CD14-positive monocyte (primary cell): ENCODE results near the gene GNLY. TPM values are rescaled to one million over a fixed set of nuclear protein-coding genes. Genes with fewer than 3 reads are reported as not detected.

Experiments used
- DNase-seq, 3 donors: peaks; one replicate each; pipeline ENCODE4 v3.0.0-alpha.2; 2011 to 2022
- H2AFZ ChIP-seq: 2 replicates; pipeline ENCODE4 v1.6.0; 2012; ENCODE audit warnings: mild to moderate bottlenecking, low read depth, low read length, inconsistent platforms; ENCODE audit not compliant: insufficient read depth, poor library complexity, severe bottlenecking
- H3K27ac ChIP-seq, 2 donors: 1 replicate in 1 of 2; 2 replicates in 1 of 2; pipeline ENCODE4 v1.5.1; 2012 to 2013; ENCODE audit warnings: low read length in 2 of 2, control low read depth in 1 of 2, inconsistent platforms in 1 of 2, low read depth in 1 of 2, mild to moderate bottlenecking in 1 of 2
- H3K27me3 ChIP-seq, 2 donors: one replicate each; pipeline versions ENCODE4 v1.6.0 to v1.6.1; 2011 to 2013; ENCODE audit warnings: low read length in 2 of 2; ENCODE audit not compliant: control insufficient read depth in 2 of 2, insufficient read depth in 2 of 2
- H3K36me3 ChIP-seq, 2 donors: replicated peaks in 1 of 2; 1 replicate in 1 of 2; 2 replicates in 1 of 2; pipeline versions ENCODE4 v1.5.1 to v1.6.1; 2012 to 2013; ENCODE audit warnings: low read length in 2 of 2, control low read depth in 1 of 2, inconsistent platforms in 1 of 2, mild to moderate bottlenecking in 1 of 2; ENCODE audit not compliant: insufficient read depth in 2 of 2, control insufficient read depth in 1 of 2
- H3K4me1 ChIP-seq, 2 donors: 1 replicate in 1 of 2; 2 replicates in 1 of 2; pipeline versions ENCODE4 v1.5.1 to v1.6.1; 2012 to 2013; ENCODE audit warnings: low read length in 2 of 2, control low read depth in 1 of 2, inconsistent platforms in 1 of 2, mild to moderate bottlenecking in 1 of 2, moderate library complexity in 1 of 2; ENCODE audit not compliant: insufficient read depth in 2 of 2, control insufficient read depth in 1 of 2
- H3K4me2 ChIP-seq: replicated peaks from 2 replicates; pipeline ENCODE3; 2012; ENCODE audit warnings: low read length, moderate library complexity, mild to moderate bottlenecking; ENCODE audit not compliant: poor library complexity, severe bottlenecking; ENCODE audit errors: extremely low read depth
- H3K4me3 ChIP-seq, 3 experiments: fragments of 200-600 bp in 1 of 3; sonication (generic) in 1 of 3; replicated peaks in 1 of 3; 1 replicate in 2 of 3; 2 replicates in 1 of 3; pipeline ENCODE4 v1.5.1; 2011 to 2013; ENCODE audit warnings: low read length in 3 of 3, mild to moderate bottlenecking in 3 of 3, control low read depth in 2 of 3, low read depth in 2 of 3, inconsistent platforms in 1 of 3, moderate library complexity in 1 of 3
- H3K79me2 ChIP-seq: 2 replicates; pipeline ENCODE4 v1.6.0; 2012; ENCODE audit warnings: mild to moderate bottlenecking, control low read depth, inconsistent platforms, low read length, moderate library complexity; ENCODE audit not compliant: insufficient read depth
- H3K9ac ChIP-seq: 2 replicates; pipeline ENCODE4 v1.6.0; 2017; ENCODE audit warnings: low read length, mild to moderate bottlenecking; ENCODE audit not compliant: insufficient read depth, poor library complexity, severe bottlenecking
- H3K9me3 ChIP-seq, 2 donors: replicated peaks in 1 of 2; 1 replicate in 1 of 2; 2 replicates in 1 of 2; pipeline versions ENCODE4 v1.5.1 to v1.6.1; 2012 to 2013; ENCODE audit warnings: low read length in 2 of 2, control low read depth in 1 of 2; ENCODE audit not compliant: control insufficient read depth in 1 of 2, insufficient read depth in 1 of 2
- H4K20me1 ChIP-seq: 2 replicates; pipeline ENCODE4 v1.6.0; 2012; ENCODE audit warnings: mild to moderate bottlenecking, low read length, control low read depth, moderate library complexity; ENCODE audit not compliant: insufficient read depth
- H3K27ac Mint-ChIP-seq, 7 donors: one replicate each; pipeline ENCODE4 v1.8.0; 2020; ENCODE audit warnings: mild to moderate bottlenecking in 7 of 7, mixed read lengths in 7 of 7, moderate library complexity in 6 of 7, inconsistent platforms in 2 of 7
- H3K27me3 Mint-ChIP-seq, 3 donors: one replicate each; pipeline ENCODE4 v1.8.0; 2021 to 2022; ENCODE audit warnings: low read depth in 3 of 3, mild to moderate bottlenecking in 3 of 3, mixed read lengths in 3 of 3, moderate library complexity in 3 of 3, inconsistent platforms in 1 of 3
- H3K36me3 Mint-ChIP-seq, 2 donors: one replicate each; pipeline ENCODE4 v1.8.0; 2020; ENCODE audit warnings: mixed read lengths in 2 of 2, inconsistent platforms in 1 of 2, mild to moderate bottlenecking in 1 of 2
- H3K4me1 Mint-ChIP-seq: one replicate; pipeline ENCODE4 v1.8.0; 2020; ENCODE audit warnings: mild to moderate bottlenecking, mixed read lengths
- H3K4me3 Mint-ChIP-seq, 2 donors: one replicate each; pipeline ENCODE4 v1.8.0; 2020; ENCODE audit warnings: mild to moderate bottlenecking in 2 of 2, mixed read lengths in 2 of 2, moderate library complexity in 1 of 2
- H3K9me3 Mint-ChIP-seq, 7 donors: one replicate each; pipeline ENCODE4 v1.8.0; 2020 to 2022; ENCODE audit warnings: mixed read lengths in 7 of 7, mild to moderate bottlenecking in 6 of 7, moderate library complexity in 6 of 7, inconsistent platforms in 2 of 7
- WGBS: methylation state at CpG from one replicate; pipeline ENCODE4 v1.1.5; 2013; ENCODE audit warnings: missing lambda C conversion rate; ENCODE audit not compliant: insufficient coverage; 5-methylcytosine and 5-hydroxymethylcytosine counted together
- intact Hi-C, 2 donors: fragments of 100-400 bp; cut with micrococcal nuclease; formaldehyde crosslinking; loops; one replicate each; pipeline versions ENCODE4 v1.15.0 to v1.15.1; 2023
- polyA plus RNA-seq, 3 donors: library from polyadenylated mRNA; depleted of rRNA in 1 of 3; unstranded in 2 of 3; stranded (reverse) in 1 of 3; fragments of 300-500 nt in 2 of 3; fragments of >200 nt in 1 of 3; fragmentation: Illumina TruSeq in 2 of 3; gene quantifications; 1 replicate in 2 of 3; 2 replicates in 1 of 3; pipeline ENCODE4 v1.2.3, GENCODE V29; 2012 to 2021
- TF ChIP-seq, protein P1 (sequence below): fragments of 200-600 bp; IDR thresholded peaks from one replicate; pipeline ENCODE4 v1.8.0; 2022; ENCODE audit warnings: antibody characterized with exemption, mild to moderate bottlenecking

GNLY gene
- polyA plus RNA-seq, 3 donors, result 4.6 to 13.2 (median 11.1) TPM

DNA sequence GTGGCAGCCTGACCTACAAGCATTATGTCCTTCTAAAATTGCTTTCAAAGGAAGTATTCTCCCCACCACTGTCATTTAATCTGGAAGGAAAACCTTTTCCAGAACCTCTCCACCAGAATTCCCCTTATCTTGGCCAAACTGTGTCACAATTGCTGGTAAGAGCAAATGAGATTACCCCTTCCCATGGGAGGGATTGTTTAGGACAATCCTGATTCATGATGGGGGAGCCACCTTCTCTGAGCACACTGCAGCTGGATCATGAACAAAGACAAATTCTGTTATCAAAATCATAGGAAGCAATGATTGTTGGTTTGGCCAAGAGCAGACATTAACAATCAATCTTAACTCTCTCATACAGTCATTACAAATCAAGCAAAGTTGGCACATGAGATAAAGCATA, 41.5 kb downstream of the GNLY start:
- H3K9ac ChIP-seq, result no peak overlapping the region
- TF ChIP-seq, protein P1, sequence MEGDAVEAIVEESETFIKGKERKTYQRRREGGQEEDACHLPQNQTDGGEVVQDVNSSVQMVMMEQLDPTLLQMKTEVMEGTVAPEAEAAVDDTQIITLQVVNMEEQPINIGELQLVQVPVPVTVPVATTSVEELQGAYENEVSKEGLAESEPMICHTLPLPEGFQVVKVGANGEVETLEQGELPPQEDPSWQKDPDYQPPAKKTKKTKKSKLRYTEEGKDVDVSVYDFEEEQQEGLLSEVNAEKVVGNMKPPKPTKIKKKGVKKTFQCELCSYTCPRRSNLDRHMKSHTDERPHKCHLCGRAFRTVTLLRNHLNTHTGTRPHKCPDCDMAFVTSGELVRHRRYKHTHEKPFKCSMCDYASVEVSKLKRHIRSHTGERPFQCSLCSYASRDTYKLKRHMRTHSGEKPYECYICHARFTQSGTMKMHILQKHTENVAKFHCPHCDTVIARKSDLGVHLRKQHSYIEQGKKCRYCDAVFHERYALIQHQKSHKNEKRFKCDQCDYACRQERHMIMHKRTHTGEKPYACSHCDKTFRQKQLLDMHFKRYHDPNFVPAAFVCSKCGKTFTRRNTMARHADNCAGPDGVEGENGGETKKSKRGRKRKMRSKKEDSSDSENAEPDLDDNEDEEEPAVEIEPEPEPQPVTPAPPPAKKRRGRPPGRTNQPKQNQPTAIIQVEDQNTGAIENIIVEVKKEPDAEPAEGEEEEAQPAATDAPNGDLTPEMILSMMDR, result no peak
- H3K27me3 ChIP-seq, result no peaks in the 10 kb centered on the region
- H4K20me1 ChIP-seq, result no peaks in the 10 kb centered on the region
- H3K9me3 ChIP-seq, result no peaks in the 10 kb centered on the region
- no peaks in the 10 kb centered on the region for H3K79me2 ChIP-seq
- H3K27ac ChIP-seq, result no peak overlapping the region
- H3K36me3 ChIP-seq, result no peaks in the 10 kb centered on the region
- intact Hi-C loops, result no loop called here
- no peak overlapping the region for H3K4me2 ChIP-seq
- no peak overlapping the region for H2AFZ ChIP-seq
- Mint-ChIP-seq H3K4me3 (no peak overlapping the region), H3K4me1 (peaks cover 2% of the 10 kb centered on the region), H3K27me3 (peaks cover 2 to 5% (median 3%) of the 10 kb centered on the region in 3 donors), H3K27ac (no peak overlapping the region), H3K9me3 (peaks cover 0 to 7% (median 0%) of the 10 kb centered on the region in 7 donors), H3K36me3 (no peaks in the 10 kb centered on the region)
- no peak overlapping the region for H3K4me3 ChIP-seq
- H3K4me1 ChIP-seq, result no peaks in the 10 kb centered on the region
- no peak for DNase-seq

DNA sequence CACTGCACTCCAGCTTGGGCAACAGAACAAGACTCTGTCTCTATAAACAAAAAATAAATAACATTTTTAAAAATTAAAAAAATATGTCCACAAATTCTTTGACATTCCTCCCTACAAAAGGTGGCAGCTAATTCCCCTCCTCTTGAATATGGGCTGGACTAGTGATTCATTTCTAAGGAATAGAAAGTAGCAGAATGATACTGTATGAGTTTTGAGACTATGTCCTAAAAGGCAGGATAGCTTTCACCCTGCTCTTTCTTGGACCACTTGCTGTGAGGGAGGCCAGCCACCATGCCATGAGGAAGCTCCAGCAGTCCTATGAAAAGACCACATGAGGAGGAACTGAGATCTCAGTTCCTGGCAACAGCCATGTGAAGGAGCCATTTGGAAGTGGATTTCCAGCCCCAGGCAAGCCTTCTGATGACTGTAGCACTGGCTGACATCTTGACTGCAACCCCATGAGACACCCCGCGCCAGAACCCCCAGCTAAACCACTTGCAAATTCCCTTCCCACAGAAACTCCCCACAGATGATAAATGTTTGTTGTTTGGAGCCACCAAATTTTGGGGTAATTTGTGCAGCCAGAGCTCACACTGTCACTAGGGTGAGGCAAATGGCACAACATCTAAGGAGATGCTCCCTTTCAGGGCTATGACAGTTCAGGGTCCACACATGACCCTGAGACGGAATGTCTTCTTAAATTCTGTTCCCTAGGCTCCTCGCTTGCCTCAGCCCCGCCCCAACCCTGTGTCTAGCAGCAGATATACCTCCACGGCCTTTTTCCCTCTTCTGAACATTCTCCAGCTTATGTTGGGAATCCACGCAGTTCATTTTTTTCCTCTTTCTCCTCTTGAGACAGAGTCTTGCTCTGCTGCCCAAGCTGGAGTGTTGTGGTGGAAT, 42.5 kb downstream of the GNLY start:
- peaks cover 2% of the 10 kb centered on the region for H3K4me1 Mint-ChIP-seq
- TF ChIP-seq, protein P1, result no peak
- Histone ChIP-seq H3K9me3 (no peaks in the 10 kb centered on the region), H2AFZ (no peak overlapping the region), H3K27me3 (no peaks in the 10 kb centered on the region), H3K4me3 (no peak overlapping the region), H3K9ac (no peak overlapping the region), H4K20me1 (no peaks in the 10 kb centered on the region), H3K79me2 (no peaks in the 10 kb centered on the region), H3K27ac (no peak overlapping the region), H3K4me1 (no peaks in the 10 kb centered on the region), H3K4me2 (no peak overlapping the region), H3K36me3 (no peaks in the 10 kb centered on the region)
- H3K27ac Mint-ChIP-seq, result no peak overlapping the region
- 96% methylated on average over 3 of the region's 7 CpGs for WGBS
- intact Hi-C loops, result no loop called here
- no peaks in the 10 kb centered on the region for H3K36me3 Mint-ChIP-seq
- DNase-seq, result no peak
- no peak overlapping the region for H3K4me3 Mint-ChIP-seq
- H3K9me3 Mint-ChIP-seq, result peaks cover 0 to 9% (median 0%) of the 10 kb centered on the region in 7 donors
- peaks cover 8 to 11% (median 8%) of the 10 kb centered on the region in 3 donors for H3K27me3 Mint-ChIP-seq
